ENCODE results near the gene LRFN5.

DNA sequence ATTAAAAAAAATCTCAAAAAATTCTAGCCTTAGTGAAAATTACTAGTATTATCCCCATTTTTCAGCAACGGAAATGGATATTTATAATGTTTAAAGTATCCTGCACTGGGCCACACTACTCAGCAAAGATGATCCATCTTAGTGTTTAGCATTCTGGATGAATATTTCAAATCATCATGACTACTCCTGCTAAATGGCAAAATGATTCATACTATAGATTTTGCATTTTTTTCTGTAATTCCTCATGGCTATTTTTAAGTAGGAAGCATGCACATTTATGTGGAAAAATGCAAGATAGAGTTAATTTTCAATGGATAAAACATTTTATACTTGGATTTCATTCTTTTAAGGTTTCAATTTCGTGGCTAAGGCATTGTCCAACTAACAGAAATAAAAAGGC lies 59.6 kb downstream of the LRFN5 start:
- TF ChIP-seq, protein P1, sequence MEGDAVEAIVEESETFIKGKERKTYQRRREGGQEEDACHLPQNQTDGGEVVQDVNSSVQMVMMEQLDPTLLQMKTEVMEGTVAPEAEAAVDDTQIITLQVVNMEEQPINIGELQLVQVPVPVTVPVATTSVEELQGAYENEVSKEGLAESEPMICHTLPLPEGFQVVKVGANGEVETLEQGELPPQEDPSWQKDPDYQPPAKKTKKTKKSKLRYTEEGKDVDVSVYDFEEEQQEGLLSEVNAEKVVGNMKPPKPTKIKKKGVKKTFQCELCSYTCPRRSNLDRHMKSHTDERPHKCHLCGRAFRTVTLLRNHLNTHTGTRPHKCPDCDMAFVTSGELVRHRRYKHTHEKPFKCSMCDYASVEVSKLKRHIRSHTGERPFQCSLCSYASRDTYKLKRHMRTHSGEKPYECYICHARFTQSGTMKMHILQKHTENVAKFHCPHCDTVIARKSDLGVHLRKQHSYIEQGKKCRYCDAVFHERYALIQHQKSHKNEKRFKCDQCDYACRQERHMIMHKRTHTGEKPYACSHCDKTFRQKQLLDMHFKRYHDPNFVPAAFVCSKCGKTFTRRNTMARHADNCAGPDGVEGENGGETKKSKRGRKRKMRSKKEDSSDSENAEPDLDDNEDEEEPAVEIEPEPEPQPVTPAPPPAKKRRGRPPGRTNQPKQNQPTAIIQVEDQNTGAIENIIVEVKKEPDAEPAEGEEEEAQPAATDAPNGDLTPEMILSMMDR (IDR thresholded peaks at IDR 0.05; ENCODE audit: borderline replicate concordance, extremely low read depth, low read length, poor library complexity, severe bottlenecking): no peak
- no peak for TF ChIP-seq EZH2 (IDR thresholded peaks at IDR 0.05; ENCODE audit: borderline replicate concordance, low read depth, low read length, severe bottlenecking)

Data from DND-41 (cell line).